HepG2 (cell line): Measurements from ENCODE around the gene CEBPA. TPM values are rescaled to one million over a fixed set of nuclear protein-coding genes. Genes with fewer than 3 reads are reported as not detected.

Experiments used
- ARNT2 ChIP-seq: sonication (generic); formaldehyde crosslinking; IDR thresholded peaks from 2 replicates; pipeline ENCODE4 v1.8.0; 2022; ENCODE audit warnings: mild to moderate bottlenecking, low read depth, missing genetic modification reagents, moderate library complexity
- BRCA1 ChIP-seq: sonication (generic); formaldehyde crosslinking; IDR thresholded peaks from 2 replicates; pipeline ENCODE4 v1.4.0; 2020; ENCODE audit warnings: missing genetic modification reagents
- NR2F1 ChIP-seq, 2 experiments: fragments of 450-650 bp in 1 of 2; formaldehyde crosslinking in 1 of 2; IDR thresholded peaks; 2 replicates each; pipeline versions ENCODE4 v1.5.0 to v1.6.1; 2016 to 2020; ENCODE audit warnings: mild to moderate bottlenecking in 1 of 2, missing compliant biosample characterization in 1 of 2, missing genetic modification reagents in 1 of 2, moderate library complexity in 1 of 2
- THAP9 ChIP-seq: sonication (generic); formaldehyde crosslinking; IDR thresholded peaks from 2 replicates; pipeline ENCODE4; 2020; ENCODE audit warnings: missing genetic modification reagents, mild to moderate bottlenecking, borderline replicate concordance
- ZBTB10 ChIP-seq: sonication (generic); formaldehyde crosslinking; IDR thresholded peaks from 2 replicates; pipeline ENCODE4 v1.4.0; 2020; ENCODE audit warnings: missing genetic modification reagents, borderline replicate concordance
- ZBTB34 ChIP-seq: sonication (generic); formaldehyde crosslinking; IDR thresholded peaks from 2 replicates; pipeline ENCODE4 v1.8.0; 2022; ENCODE audit warnings: mild to moderate bottlenecking, missing genetic modification reagents
- ZNF121 ChIP-seq: sonication (generic); formaldehyde crosslinking; IDR thresholded peaks from 2 replicates; pipeline ENCODE4 v1.5.0; 2020; ENCODE audit warnings: mild to moderate bottlenecking, missing genetic modification reagents
- ZNF18 ChIP-seq: sonication (generic); formaldehyde crosslinking; IDR thresholded peaks from 2 replicates; pipeline ENCODE4 v1.8.0; 2022; ENCODE audit warnings: mild to moderate bottlenecking, missing genetic modification reagents; ENCODE audit not compliant: insufficient replicate concordance
- ZNF281 ChIP-seq: sonication (generic); formaldehyde crosslinking; IDR thresholded peaks from 2 replicates; pipeline ENCODE4 v1.4.0; 2020; ENCODE audit warnings: missing genetic modification reagents, borderline replicate concordance
- ZNF331 ChIP-seq: sonication (generic); formaldehyde crosslinking; IDR thresholded peaks from 2 replicates; pipeline ENCODE4 v1.4.0; 2020; ENCODE audit warnings: missing genetic modification reagents
- ZNF362 ChIP-seq: sonication (generic); formaldehyde crosslinking; IDR thresholded peaks from 2 replicates; pipeline ENCODE4 v1.4.0; 2020; ENCODE audit warnings: missing genetic modification reagents, mild to moderate bottlenecking, borderline replicate concordance
- ZNF597 ChIP-seq: sonication (generic); formaldehyde crosslinking; IDR thresholded peaks from 2 replicates; pipeline ENCODE4 v1.5.0; 2020; ENCODE audit warnings: missing genetic modification reagents
- polyA plus RNA-seq, 8 experiments: library from polyadenylated mRNA; depleted of rRNA in 3 of 8; stranded (reverse) in 7 of 8; unstranded in 1 of 8; fragments of >200 nt; fragmentation: Illumina TruSeq in 4 of 8; extraction: Trizol in 4 of 8; gene quantifications; 2 replicates each; pipeline versions ENCODE4 v1.2.1 to v1.2.3, GENCODE V29; 2011 to 2016; ENCODE audit warnings: low read depth in 4 of 8, missing spikeins in 1 of 8, mixed read lengths in 1 of 8; ENCODE audit not compliant: insufficient read depth in 1 of 8
- total RNA-seq, 5 experiments: library from RNA; depleted of rRNA; stranded (reverse); fragments of >200 nt; fragmentation: Illumina TruSeq; extraction: Trizol; gene quantifications; 2 replicates each; pipeline ENCODE4 v1.2.3, GENCODE V29; 2016; ENCODE audit warnings: low read depth in 1 of 5

CEBPA gene
- total and polyA plus RNA-seq, 2 of the 13 experiments (the other 11 are each of a cell fraction or from before 2014, with no cell fraction given), result 24.8 to 103 TPM

- TF ChIP-seq ZBTB10 (CRISPR knock-in tag) (0 out of 2 replicates have a peak, but pooled peaks have one; percentile 7), THAP9 (no peak), ZNF597 (CRISPR knock-in tag) (no peak), ZNF18 (CRISPR knock-in tag) (no peak), ZNF121 (CRISPR knock-in tag) (no peak), NR2F1 (CRISPR knock-in tag; IDR thresholded peaks at IDR 0.05) (no peak), ARNT2 (CRISPR knock-in tag) (no peak), ZNF331 (CRISPR knock-in tag) (no peak), ZBTB34 (CRISPR knock-in tag) (no peak), ZNF362 (CRISPR knock-in tag) (0 out of 2 replicates have a peak, but pooled peaks have one; percentile 26), BRCA1 (CRISPR knock-in tag) (no peak; the same call in 1 of the 2 replicates), ZNF281 (CRISPR knock-in tag) (no peak)
Observed at GRCh38 chr19:33298146-33298911, 4.0 kb downstream of the CEBPA start (continued).
